ENCODE results near the gene AHRR.
"Not testable (repeated sequence)": the region's sequence is repeated elsewhere in the genome, so short reads cannot be mapped to it uniquely, and the experiment has no call there.

The AHRR gene

GRCh38 chr5:395156-395920, 73.8 kb downstream of the AHRR start:
- no peak for ATAC-seq (replicated peaks)
- H3K4me1 Mint-ChIP-seq = peaks cover 53 to 73% of the 10 kb centered on the region in 2 donors
- H3K4me3 Mint-ChIP-seq = peak overlapping the region; percentile 39
- no peak for DNase-seq
- peaks cover 0 to 1% of the 10 kb centered on the region in 2 donors for H3K27me3 Mint-ChIP-seq
- H3K27ac Mint-ChIP-seq = peak overlapping the region; percentile 86
- H3K9me3 Mint-ChIP-seq = peaks cover 0 to 11% of the 10 kb centered on the region in 2 donors
- H3K36me3 Mint-ChIP-seq = peaks cover 55 to 66% of the 10 kb centered on the region in 2 donors

- no peak for ATAC-seq (replicated peaks)
- Mint-ChIP-seq H3K4me3 (peak overlapping the region; percentile 20 to 39), H3K27ac (peak overlapping the region; percentile 86), H3K9me3 (peaks cover 0 to 11% of the 10 kb centered on the region in 2 donors), H3K36me3 (peaks cover 55 to 65% of the 10 kb centered on the region in 2 donors), H3K27me3 (no peaks in the 10 kb centered on the region), H3K4me1 (peaks cover 49 to 73% of the 10 kb centered on the region in 2 donors)
- no peak for DNase-seq
Measured at GRCh38 chr5:395921-396530, 74.5 kb downstream of the AHRR start.

- H3K9me3 Mint-ChIP-seq = peaks cover 2 to 15% of the 10 kb centered on the region in 2 donors
- DNase-seq (no peak), ATAC-seq (replicated peaks) (no peak)
- H3K27ac Mint-ChIP-seq = peak overlapping the region; percentile 42
- peaks cover 52 to 76% of the 10 kb centered on the region in 2 donors for H3K4me1 Mint-ChIP-seq
- H3K4me3 Mint-ChIP-seq = peak overlapping the region in 1 of 2 donors; percentile 20
- peaks cover 59 to 68% of the 10 kb centered on the region in 2 donors for H3K36me3 Mint-ChIP-seq
- H3K27me3 Mint-ChIP-seq = no peaks in the 10 kb centered on the region
Measured at GRCh38 chr5:396531-396961, 75.0 kb downstream of the AHRR start.

GRCh38 chr5:398141-398474, 76.6 kb downstream of the AHRR start:
- Mint-ChIP-seq H3K4me1 (peaks cover 57 to 82% of the 10 kb centered on the region in 2 donors), H3K36me3 (peaks cover 62 to 73% of the 10 kb centered on the region in 2 donors), H3K9me3 (peaks cover 8 to 21% of the 10 kb centered on the region in 2 donors), H3K4me3 (peak overlapping the region; percentile 4 to 6), H3K27ac (peak overlapping the region; percentile 99)
- not testable (repeated sequence) for H3K27me3 Mint-ChIP-seq; DNase-seq; ATAC-seq (replicated peaks)

GRCh38 chr5:398475-399295, 77.2 kb downstream of the AHRR start:
- ATAC-seq (replicated peaks) (no peak), DNase-seq (no peak)
- Mint-ChIP-seq H3K27ac (peak overlapping the region; percentile 99), H3K4me3 (peak overlapping the region; percentile 70 to 82), H3K4me1 (peaks cover 57 to 82% of the 10 kb centered on the region in 2 donors), H3K36me3 (peaks cover 61 to 73% of the 10 kb centered on the region in 2 donors), H3K27me3 (no peaks in the 10 kb centered on the region), H3K9me3 (peaks cover 8 to 22% of the 10 kb centered on the region in 2 donors)

- H3K36me3 Mint-ChIP-seq = peaks cover 66 to 78% of the 10 kb centered on the region in 2 donors
- H3K9me3 Mint-ChIP-seq = peaks cover 12 to 27% of the 10 kb centered on the region in 2 donors
- H3K27ac Mint-ChIP-seq = peak overlapping the region; percentile 99
- ATAC-seq (replicated peaks) (peak; percentile 85 to 87), DNase-seq (peak; percentile 95)
- H3K27me3 Mint-ChIP-seq = peaks cover 4 to 7% of the 10 kb centered on the region in 2 donors
- H3K4me3 Mint-ChIP-seq = peak overlapping the region; percentile 70 to 82
- peaks cover 57 to 84% of the 10 kb centered on the region in 2 donors for H3K4me1 Mint-ChIP-seq
Measured at GRCh38 chr5:399296-400281, 78.1 kb downstream of the AHRR start.

GRCh38 chr5:400282-401145, 79.0 kb downstream of the AHRR start:
- peaks cover 76 to 81% of the 10 kb centered on the region in 2 donors for H3K36me3 Mint-ChIP-seq
- DNase-seq (no peak), ATAC-seq (replicated peaks) (peak; percentile 1 to 7)
- peak overlapping the region; percentile 29 to 70 for H3K4me3 Mint-ChIP-seq
- peaks cover 54 to 80% of the 10 kb centered on the region in 2 donors for H3K4me1 Mint-ChIP-seq
- peaks cover 12 to 27% of the 10 kb centered on the region in 2 donors for H3K9me3 Mint-ChIP-seq
- peak overlapping the region; percentile 99 for H3K27ac Mint-ChIP-seq
- H3K27me3 Mint-ChIP-seq = peaks cover 6 to 10% of the 10 kb centered on the region in 2 donors

GRCh38 chr5:401146-402034, 79.9 kb downstream of the AHRR start:
- no peak for DNase-seq
- peaks cover 15 to 17% of the 10 kb centered on the region in 2 donors for H3K27me3 Mint-ChIP-seq

GRCh38 chr5:402219-402614, 80.7 kb downstream of the AHRR start:
- Mint-ChIP-seq H3K27ac (peak overlapping the region; percentile 99), H3K27me3 (peaks cover 16 to 17% of the 10 kb centered on the region in 2 donors), H3K4me1 (peaks cover 59 to 79% of the 10 kb centered on the region in 2 donors), H3K4me3 (peak overlapping the region; percentile 9 to 65), H3K36me3 (peaks cover 83 to 86% of the 10 kb centered on the region in 2 donors), H3K9me3 (peaks cover 12 to 27% of the 10 kb centered on the region in 2 donors)
- DNase-seq; ATAC-seq (replicated peaks): not testable (repeated sequence)

More at GRCh38 chr5:401146-402034, 79.9 kb downstream of the AHRR start:
- Mint-ChIP-seq H3K9me3 (peaks cover 12 to 27% of the 10 kb centered on the region in 2 donors), H3K4me1 (peaks cover 59 to 79% of the 10 kb centered on the region in 2 donors), H3K36me3 (peaks cover 78 to 83% of the 10 kb centered on the region in 2 donors), H3K27ac (peak overlapping the region; percentile 99), H3K4me3 (peak overlapping the region; percentile 23 to 65)
- ATAC-seq (replicated peaks) = no peak

- H3K27me3 Mint-ChIP-seq = peaks cover 16 to 17% of the 10 kb centered on the region in 2 donors
- peak overlapping the region; percentile 67 to 80 for H3K4me3 Mint-ChIP-seq
- ATAC-seq (replicated peaks) = peak; percentile 65 to 68
- peaks cover 12 to 27% of the 10 kb centered on the region in 2 donors for H3K9me3 Mint-ChIP-seq
- peak overlapping the region; percentile 97 for H3K27ac Mint-ChIP-seq
- peaks cover 59 to 79% of the 10 kb centered on the region in 2 donors for H3K4me1 Mint-ChIP-seq
- peaks cover 87 to 90% of the 10 kb centered on the region in 2 donors for H3K36me3 Mint-ChIP-seq
- peak; percentile 82 for DNase-seq
Measured at GRCh38 chr5:402615-403359, 81.3 kb downstream of the AHRR start.

- DNase-seq (no peak), ATAC-seq (replicated peaks) (no peak)
- peak overlapping the region; percentile 56 to 67 for H3K4me3 Mint-ChIP-seq
- H3K36me3 Mint-ChIP-seq = peaks cover 84% of the 10 kb centered on the region in 2 donors
- H3K4me1 Mint-ChIP-seq = peaks cover 51 to 69% of the 10 kb centered on the region in 2 donors
- H3K27ac Mint-ChIP-seq = peak overlapping the region; percentile 82
- H3K9me3 Mint-ChIP-seq = peaks cover 12 to 27% of the 10 kb centered on the region in 2 donors
- H3K27me3 Mint-ChIP-seq = peaks cover 16 to 17% of the 10 kb centered on the region in 2 donors
Measured at GRCh38 chr5:403995-404394, 82.5 kb downstream of the AHRR start.

Measured in stimulated activated naive B cell treated with anti-CD40 and anti-IgM and Interleukin-4, amounts not matched to agents 10 μg/mL and 1 μg/mL and 100 μg/mL, for 72 hours (primary cell).